ENCODE data around the gene CRYAB. TPM values are rescaled to one million over a fixed set of nuclear protein-coding genes. Genes with fewer than 3 reads are reported as not detected.

Gene CRYAB
- polyA plus RNA-seq, 1 of the 3 experiments (the other 2 are of a cell fraction): 0.92 TPM

DNA sequence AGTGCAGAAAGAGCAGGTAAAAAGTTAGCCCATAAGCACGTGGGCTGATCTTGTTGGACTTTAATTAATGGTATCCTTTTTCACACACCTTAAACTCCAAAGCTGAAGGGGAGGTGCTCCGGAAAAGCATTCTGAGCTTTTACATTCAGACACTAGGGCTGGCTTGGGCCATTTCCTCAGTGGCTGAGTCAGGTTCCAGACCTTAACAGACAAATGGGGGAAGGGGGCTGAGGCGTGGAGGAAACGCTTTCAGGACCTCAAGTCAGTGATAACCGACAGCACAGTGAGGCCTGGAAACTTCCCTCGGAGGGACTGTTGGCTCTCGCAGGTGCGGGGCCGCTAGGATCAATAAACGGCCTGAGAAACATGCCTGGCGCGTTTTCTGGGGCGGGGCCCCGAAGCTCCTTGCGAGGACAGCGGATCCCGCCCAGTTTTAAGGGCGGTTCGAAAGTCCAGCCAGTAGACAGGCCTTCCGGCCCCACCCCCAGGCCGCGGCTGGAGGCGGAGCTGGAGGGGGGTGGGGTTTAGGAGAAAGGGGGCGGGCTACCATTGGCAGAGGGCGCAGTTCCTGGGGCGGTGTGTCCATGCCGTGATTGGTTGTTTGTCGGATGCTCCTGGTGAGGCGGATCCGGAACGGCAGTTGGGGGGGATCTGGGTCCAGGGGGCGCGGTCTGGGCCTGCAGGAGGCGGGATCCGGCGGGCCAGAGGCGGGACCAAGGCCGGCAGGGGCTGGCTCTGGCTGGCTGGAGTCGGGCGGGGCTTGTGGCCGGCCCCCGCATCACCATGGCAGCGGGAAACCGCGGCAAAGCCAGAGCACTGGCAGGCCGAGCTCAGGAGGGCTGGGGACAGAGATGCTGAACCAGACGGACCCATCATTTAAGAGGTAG is 15.2 kb upstream of the CRYAB start (continued):
- TF ChIP-seq, protein P1, sequence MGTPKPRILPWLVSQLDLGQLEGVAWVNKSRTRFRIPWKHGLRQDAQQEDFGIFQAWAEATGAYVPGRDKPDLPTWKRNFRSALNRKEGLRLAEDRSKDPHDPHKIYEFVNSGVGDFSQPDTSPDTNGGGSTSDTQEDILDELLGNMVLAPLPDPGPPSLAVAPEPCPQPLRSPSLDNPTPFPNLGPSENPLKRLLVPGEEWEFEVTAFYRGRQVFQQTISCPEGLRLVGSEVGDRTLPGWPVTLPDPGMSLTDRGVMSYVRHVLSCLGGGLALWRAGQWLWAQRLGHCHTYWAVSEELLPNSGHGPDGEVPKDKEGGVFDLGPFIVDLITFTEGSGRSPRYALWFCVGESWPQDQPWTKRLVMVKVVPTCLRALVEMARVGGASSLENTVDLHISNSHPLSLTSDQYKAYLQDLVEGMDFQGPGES (IDR thresholded peaks at IDR 0.05; ENCODE audit: low read depth, low read length): 0 out of 2 replicates have a peak, but pooled peaks have one; percentile 4
- TF ChIP-seq MXI1 (IDR thresholded peaks at IDR 0.05; ENCODE audit: low read depth, low read length): peak; percentile 60
- TF ChIP-seq RFX5 (IDR thresholded peaks at IDR 0.05; ENCODE audit: low read length): no peak
- TF ChIP-seq NRF1 (IDR thresholded peaks at IDR 0.05; ENCODE audit: low read depth, low read length): no peak
- peak; percentile 53; the same call in 1 of the 2 replicates for TF ChIP-seq TAF1 (IDR thresholded peaks at IDR 0.05; ENCODE audit: borderline replicate concordance, low read depth, low read length)
- no peak for TF ChIP-seq EZH2phosphoT487 (IDR thresholded peaks at IDR 0.05; ENCODE audit: borderline replicate concordance, low read depth)
- no peak for TF ChIP-seq RAD21 (IDR thresholded peaks at IDR 0.05; ENCODE audit: low read length)
- no peak for TF ChIP-seq GATA2 (CRISPR knock-in tag; IDR thresholded peaks at IDR 0.05)
- TF ChIP-seq TCF12 (IDR thresholded peaks at IDR 0.05): no peak
- TF ChIP-seq CHD2 (IDR thresholded peaks at IDR 0.05; ENCODE audit: low read length, partially characterized antibody): no peak
- peak; percentile 7; the same call in 1 of the 2 replicates for TF ChIP-seq SMC3 (IDR thresholded peaks at IDR 0.05; ENCODE audit: low read depth, low read length)
- no peak for TF ChIP-seq USF2 (IDR thresholded peaks at IDR 0.05; ENCODE audit: borderline replicate concordance, low read depth, low read length)
- no peak for TF ChIP-seq USF1 (IDR thresholded peaks at IDR 0.05; ENCODE audit: borderline replicate concordance, low read depth)

DNA sequence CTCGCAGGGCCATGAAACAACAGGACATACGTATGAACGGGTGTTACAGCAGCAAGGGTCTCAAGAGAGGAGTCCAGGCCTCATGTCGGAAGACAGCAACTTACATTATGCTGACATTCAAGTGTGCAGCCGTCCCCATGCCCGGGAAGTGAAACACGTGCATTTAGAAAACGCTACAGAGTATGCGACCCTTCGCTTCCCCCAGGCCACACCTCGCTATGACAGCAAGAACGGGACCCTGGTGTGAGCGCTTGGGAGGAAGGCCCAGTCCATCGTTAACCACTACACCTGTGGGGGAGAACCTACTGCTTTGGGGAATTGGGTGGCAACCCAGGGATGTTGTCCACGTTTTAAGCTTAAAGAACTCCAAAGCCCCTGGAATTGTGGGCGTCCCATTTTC is 14.4 kb upstream of the CRYAB start:
- CTCF ChIA-PET: interaction anchor here (1.1 to 15.8 kb wide), 3 partner anchors 13 to 54 kb away, joined by 3 to 272 read pairs (median 5); no protein-coding TSS in a partner anchor
- Histone ChIP-seq H3K9me2 (no peaks in the 10 kb centered on the region), H3K4me2 (peak overlapping the region; percentile 74), H3K4me1 (ENCODE audit: control insufficient read depth in 1 of 2, insufficient read depth in 2 of 2, low read depth in 1 of 2, low read length in 1 of 2) (peaks cover 7 to 31% of the 10 kb centered on the region in 2 experiments), H2AFZ (ENCODE audit: low read depth) (peak overlapping the region; percentile 93; the same call in 1 of the 2 replicates), H3K9me3 (no peaks in the 10 kb centered on the region), H3K9ac (no peak overlapping the region), H3K36me3 (replicated peaks in 1 of 2; ENCODE audit: control insufficient read depth in 1 of 2, insufficient read depth in 2 of 2, low read length in 1 of 2) (no peaks in the 10 kb centered on the region), H3K4me3 (ENCODE audit: low read depth in 2 of 2, low read length in 1 of 2) (no peak overlapping the region; a peak in 2 of 4 replicates), H3F3A (replicated peaks; ENCODE audit: insufficient read depth) (peaks cover 24% of the 10 kb centered on the region), H3K27me3 (ENCODE audit: insufficient read depth) (no peaks in the 10 kb centered on the region), H3K79me2 (ENCODE audit: insufficient read depth) (no peaks in the 10 kb centered on the region), H4K20me1 (ENCODE audit: insufficient read depth) (no peaks in the 10 kb centered on the region), H3K27ac (ENCODE audit: low read depth in 2 of 2, low read length in 1 of 2) (peak overlapping the region; percentile 72 to 84)
- 96% methylated on average over 15 of the region's 16 CpGs for WGBS (ENCODE audit: low lambda C conversion rate)
- no peak for DNase-seq
- TF ChIP-seq CTCF (IDR thresholded peaks at IDR 0.05) (no peak), NFIC (IDR thresholded peaks at IDR 0.05; ENCODE audit: borderline replicate concordance) (no peak), TAF1 (IDR thresholded peaks at IDR 0.05; ENCODE audit: borderline replicate concordance, low read depth, low read length) (no peak), EZH2phosphoT487 (IDR thresholded peaks at IDR 0.05; ENCODE audit: borderline replicate concordance, low read depth) (no peak), MAX (IDR thresholded peaks at IDR 0.05; ENCODE audit: low read depth) (no peak), MXI1 (IDR thresholded peaks at IDR 0.05; ENCODE audit: low read depth, low read length) (no peak), RCOR1 (IDR thresholded peaks at IDR 0.05; ENCODE audit: low read length) (no peak), RAD21 (IDR thresholded peaks at IDR 0.05; ENCODE audit: low read length) (no peak)
- POLR2A ChIA-PET: interaction anchor here (1.1 to 1.5 kb wide), 5 partner anchors 10 to 160 kb away, joined by 3 to 5 read pairs (median 3); partner anchors contain the start of gene PPP2R1B
